Muscle of arm (tissue), 12 donors: ENCODE results near the gene CLEC4G. TPM values are rescaled to one million over a fixed set of nuclear protein-coding genes. Genes with fewer than 3 reads are reported as not detected.

Experiments
- DNase-seq: peaks from one replicate; pipeline ENCODE4 v3.0.0-alpha.2; 2013
- polyA plus RNA-seq, 12 donors: library from polyadenylated mRNA; unstranded; fragments of 120-200 nt; gene quantifications; one replicate each; pipeline ENCODE4 v1.2.1, GENCODE V29; 2013; ENCODE audit not compliant: insufficient read length in 12 of 12

Gene CLEC4G
- polyA plus RNA-seq, 12 donors: 0.19 to 0.47 (median 0.24) TPM; not detected in 7

- DNase-seq: no peak
Observed at GRCh38 chr19:7729211-7729610, 2.7 kb downstream of the CLEC4G start.

GRCh38 chr19:7725791-7726190 is 6.1 kb downstream of the CLEC4G start:
- no peak for DNase-seq

- no peak for DNase-seq
Observed at GRCh38 chr19:7722231-7722651, 9.7 kb downstream of the CLEC4G start.

- no peak for DNase-seq
Observed at GRCh38 chr19:7720351-7720750, 11.6 kb downstream of the CLEC4G start.

GRCh38 chr19:7718668-7719067 is 13.2 kb downstream of the CLEC4G start:
- no peak for DNase-seq

DNA sequence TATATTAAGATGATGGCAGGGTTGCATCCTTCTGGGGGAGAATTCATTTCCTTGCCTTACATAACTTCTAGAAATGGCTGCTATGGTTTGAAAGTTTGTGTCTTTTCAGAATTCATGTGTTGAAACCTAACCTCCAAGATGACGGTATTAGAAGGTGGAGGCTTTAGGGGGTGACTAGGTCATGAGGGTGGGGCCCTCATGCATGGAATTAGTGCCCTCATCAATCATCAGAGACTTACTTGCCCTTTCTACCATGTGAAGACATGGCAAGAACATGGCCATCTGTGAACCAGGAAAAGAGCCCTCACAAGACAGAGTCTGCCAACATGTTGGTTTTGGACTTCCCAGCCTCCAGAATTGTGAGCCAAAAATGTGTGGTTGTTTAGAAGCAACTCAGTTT is 15.1 kb downstream of the CLEC4G start:
- no peak for DNase-seq

DNA sequence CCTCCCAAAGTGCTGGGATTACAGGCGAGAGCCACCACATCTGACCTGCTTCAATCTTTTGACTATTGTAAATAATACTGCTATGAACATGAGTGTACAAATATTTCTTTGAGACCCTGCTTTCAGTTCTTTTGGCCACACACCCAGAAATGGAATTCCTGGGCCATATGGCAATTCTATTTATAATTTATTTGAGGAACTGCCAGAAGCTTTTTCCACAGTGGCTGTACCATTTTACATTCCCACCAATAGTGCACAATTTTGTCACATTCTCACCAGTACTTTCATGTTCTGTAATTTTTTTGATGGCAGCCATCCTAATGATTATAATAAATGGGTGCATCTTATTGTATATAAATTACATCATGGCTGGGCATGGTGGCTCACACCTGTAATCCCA is 16.2 kb downstream of the CLEC4G start:
- DNase-seq: no peak

DNA sequence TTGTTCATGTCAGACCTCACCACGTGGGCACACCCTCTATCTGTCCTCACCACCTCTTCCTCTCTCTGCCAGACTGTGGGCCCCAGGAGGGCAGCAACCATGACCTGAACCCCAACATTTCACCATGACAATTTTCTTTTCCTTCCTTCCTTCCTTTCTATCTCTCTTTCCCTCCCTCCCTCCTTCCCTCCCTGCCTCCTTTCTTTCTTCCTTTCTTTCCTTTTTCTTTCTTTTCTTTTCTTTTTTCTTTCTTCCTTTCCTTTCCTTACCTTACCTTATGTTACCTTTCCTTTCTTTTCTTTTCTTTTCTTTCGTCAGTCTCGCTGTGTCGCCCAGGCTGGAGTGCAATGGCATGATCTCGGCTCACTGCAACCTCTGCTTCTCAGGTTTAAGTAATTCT is 21.3 kb downstream of the CLEC4G start:
- no peak for DNase-seq

- DNase-seq: no peak
Observed at GRCh38 chr19:7709932-7710460, 21.9 kb downstream of the CLEC4G start.

DNA sequence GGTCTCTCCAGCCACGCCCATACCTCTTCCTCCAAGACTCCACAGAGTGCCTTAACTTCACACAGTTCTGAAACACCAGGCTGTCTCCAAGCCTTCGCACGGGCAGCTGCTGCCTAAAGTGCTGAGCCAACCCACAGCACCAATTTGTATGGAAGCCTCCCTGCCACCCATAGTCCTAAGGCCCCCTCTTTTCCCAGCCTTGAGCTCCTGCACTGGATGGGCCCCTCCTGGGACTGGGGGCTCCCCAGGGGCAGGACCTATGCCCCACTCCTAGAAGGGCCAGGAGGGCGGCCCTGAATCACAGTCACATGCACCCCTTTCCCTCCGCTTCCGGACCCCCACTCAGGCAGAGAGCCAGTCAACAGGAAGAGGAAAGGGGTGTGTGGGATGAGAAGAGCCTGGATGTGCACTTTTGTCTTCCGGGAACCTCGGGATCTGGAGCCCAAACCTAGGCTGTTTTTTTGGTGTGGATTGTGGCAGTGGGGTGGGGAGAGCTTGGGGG is 24.9 kb downstream of the CLEC4G start:
- no peak for DNase-seq

- no peak for DNase-seq
Observed at GRCh38 chr19:7706188-7706954, 25.5 kb downstream of the CLEC4G start.

- peak; percentile 22 for DNase-seq
Observed at GRCh38 chr19:7705387-7706187, 26.3 kb downstream of the CLEC4G start.

DNA sequence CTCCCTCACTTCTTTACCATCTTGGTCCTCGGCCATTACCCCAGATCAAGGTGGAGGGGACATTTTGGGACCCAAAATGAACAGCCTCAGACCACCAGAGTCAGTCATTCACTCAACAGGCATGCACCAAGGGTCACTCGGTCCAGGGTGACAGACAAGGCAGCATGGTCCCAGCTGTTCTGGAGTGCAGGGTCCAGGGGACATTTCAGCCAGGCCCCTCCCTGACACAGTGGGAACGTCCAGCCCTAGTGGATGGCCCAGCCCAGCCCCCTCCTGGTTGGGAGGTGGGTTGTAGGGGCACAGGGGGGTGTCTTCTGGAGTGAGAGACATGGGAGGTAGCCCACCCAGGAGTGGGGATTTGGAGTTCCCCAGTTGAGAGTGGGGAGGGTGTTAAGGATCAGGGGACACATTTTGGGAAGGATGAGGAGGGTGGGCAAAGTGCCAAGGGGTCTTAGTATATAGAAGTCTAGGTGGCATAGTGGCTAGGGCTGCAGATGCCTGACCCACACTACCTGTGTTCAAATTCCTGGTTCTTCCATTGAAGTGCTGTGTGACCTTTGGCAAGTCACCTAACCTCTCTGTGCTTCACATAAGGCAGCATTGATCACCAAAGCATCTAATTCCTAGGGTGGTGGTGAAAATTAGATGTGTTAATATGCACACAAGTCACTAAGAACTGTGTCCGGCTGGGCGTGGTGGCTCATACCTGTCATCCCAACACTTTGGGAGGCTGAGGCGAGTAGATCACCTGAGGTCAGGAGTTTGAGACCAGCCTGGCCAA is 27.4 kb downstream of the CLEC4G start:
- DNase-seq: no peak

- DNase-seq: no peak
Observed at GRCh38 chr19:7703332-7703731, 28.6 kb downstream of the CLEC4G start.

DNA sequence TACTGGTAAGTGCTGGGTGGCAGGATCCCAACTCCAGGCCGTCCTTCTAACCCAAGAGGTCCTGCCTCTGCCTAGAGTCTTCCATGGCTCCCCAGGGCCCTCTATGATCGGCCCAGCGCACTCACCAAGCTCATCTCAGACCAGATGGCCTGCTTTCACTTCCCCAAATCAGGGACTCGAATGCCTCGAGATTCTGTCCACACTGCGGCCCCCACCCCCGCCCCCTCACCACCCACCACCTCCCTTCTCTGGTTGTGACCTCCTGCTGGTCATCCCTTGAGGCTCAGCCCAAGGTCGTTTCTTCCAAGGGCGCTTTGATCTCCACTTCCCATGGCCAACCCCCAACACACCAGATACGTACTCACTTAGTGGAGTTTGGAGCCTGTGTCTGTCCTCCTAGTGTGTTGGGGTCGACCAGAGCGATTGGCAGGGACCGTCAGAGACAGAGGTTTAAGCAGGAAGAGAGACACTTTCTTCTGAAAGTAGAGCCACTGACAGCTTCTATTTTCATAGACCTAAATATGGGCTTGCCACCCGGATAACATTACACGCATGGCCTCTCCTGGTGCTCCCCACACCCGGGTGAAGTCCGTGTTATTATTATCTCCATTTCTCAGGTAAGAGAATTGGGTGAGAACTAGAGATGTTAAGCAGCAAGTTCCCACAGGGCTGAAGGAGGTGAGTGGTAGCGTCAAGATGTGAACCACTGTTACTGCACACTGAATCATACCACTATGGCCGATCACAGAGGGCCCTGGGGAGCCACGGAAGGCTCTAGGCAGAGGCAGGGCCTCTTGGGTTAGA is 30.1 kb downstream of the CLEC4G start, which contains the start of gene FCER2:
Gene FCER2, minus strand, starts transcription at position 478 of the 804 bp plus-strand sequence. CDS start 2,371 bp downstream, outside the sequence.
- no peak for DNase-seq

- DNase-seq: no peak
Observed at GRCh38 chr19:7701049-7701653, 30.8 kb downstream of the CLEC4G start.

DNA sequence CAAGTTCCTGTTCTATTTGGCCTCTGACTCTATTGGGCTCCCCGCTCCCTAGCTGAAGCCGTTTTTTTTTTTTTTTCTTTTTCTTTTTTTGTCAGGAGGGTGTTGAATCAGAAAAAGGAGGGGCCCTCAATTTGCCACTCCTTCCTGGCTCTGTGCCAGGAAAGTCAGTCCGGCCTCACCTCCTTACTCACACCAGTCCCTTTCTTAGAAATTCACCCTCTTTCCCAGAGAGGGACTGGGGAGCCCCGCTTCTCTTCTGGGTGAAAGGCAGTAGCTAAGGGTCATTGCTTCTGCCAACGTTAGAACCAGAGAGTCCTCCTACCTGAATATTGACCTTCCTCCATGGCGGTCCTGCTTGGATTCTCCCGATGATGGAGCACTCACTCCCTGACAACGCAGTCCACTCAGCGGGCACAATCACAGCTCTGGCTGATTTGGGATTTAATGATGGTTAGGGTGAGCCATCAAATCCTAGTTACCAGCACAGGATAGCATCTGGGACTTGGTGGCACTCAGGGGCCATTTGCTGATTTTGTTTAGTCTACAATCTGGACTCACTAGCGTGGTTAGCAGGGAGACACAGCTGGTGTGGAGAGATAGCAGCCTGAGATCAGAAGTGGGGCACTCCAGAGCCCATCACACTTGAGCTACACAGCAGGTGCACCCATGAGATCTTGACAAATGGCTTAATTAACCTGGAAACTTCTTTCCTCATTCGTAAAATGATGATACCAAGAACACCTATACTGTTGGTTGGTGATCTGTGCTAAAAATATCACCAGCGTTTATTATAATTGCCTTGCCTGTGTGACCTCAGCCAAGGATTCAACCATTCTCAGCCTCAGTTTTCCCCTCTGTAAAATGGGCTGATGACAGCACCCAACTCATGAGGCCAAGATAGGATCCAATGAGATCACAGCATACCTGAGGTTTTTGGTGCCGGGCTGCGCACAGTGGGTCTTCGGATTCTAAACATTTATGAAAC is 32.2 kb downstream of the CLEC4G start:
- no peak for DNase-seq

DNA sequence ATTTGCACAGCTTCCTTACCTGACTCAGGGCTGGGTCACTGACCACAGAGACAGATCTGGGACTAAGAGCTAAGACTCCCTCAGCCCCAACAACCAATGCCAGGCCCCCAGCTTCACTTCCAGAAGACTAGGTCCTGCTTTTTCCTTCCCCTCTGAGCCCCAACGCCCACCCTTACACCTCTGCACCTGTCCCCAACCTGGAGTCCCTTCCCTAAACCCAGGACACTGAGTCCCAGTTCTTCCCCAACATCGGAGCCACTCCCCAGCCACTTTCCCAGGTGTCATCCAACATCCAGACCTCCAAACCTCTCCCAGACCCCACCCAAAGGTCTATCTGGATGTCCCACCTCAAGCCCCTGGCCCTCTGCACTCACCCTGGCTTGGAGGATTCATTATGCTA is 32.9 kb downstream of the CLEC4G start:
- no peak for DNase-seq

GRCh38 chr19:7698583-7698982 is 33.3 kb downstream of the CLEC4G start:
- no peak for DNase-seq
